Cardiac muscle cell (in vitro differentiated cells and primary cell): ENCODE results near the gene LENEP. TPM values are rescaled to one million over a fixed set of nuclear protein-coding genes. Genes with fewer than 3 reads are reported as not detected.
A peak's percentile ranks its signal among the peaks of the same experiment; 100 is the strongest.

Experiments
- DNase-seq, 2 donors: peaks; one replicate each; pipeline versions ENCODE4 v3.0.0 to v3.0.0-alpha.2; 2010 to 2017; ENCODE audit warnings: low read depth in 1 of 2, low spot score in 1 of 2
- H3K27ac ChIP-seq: fragments of 200-600 bp; sonication (generic); 2 replicates; pipeline ENCODE4 v1.5.1; 2016
- H3K27me3 ChIP-seq: fragments of 200-600 bp; sonication (generic); 2 replicates; pipeline ENCODE4 v1.6.0; 2016; ENCODE audit warnings: control low read depth
- H3K36me3 ChIP-seq: fragments of 200-600 bp; sonication (generic); 2 replicates; pipeline ENCODE4 v1.5.1; 2016; ENCODE audit warnings: control low read depth
- H3K4me1 ChIP-seq: fragments of 200-600 bp; sonication (generic); 2 replicates; pipeline ENCODE4 v1.8.1; 2017; ENCODE audit warnings: low read depth, mild to moderate bottlenecking, mixed run types
- H3K4me3 ChIP-seq: fragments of 200-600 bp; sonication (generic); 2 replicates; pipeline ENCODE4 v1.5.1; 2016; ENCODE audit warnings: mild to moderate bottlenecking
- H3K9me3 ChIP-seq: fragments of 200-600 bp; sonication (generic); 2 replicates; pipeline ENCODE4 v1.5.1; 2017; ENCODE audit warnings: low read depth, mild to moderate bottlenecking, control low read depth
- CTCF ChIP-seq: IDR thresholded peaks from 2 replicates; pipeline ENCODE4 v1.5.1; 2012; ENCODE audit warnings: low read depth, mild to moderate bottlenecking, low read length
- polyA plus RNA-seq: library from polyadenylated mRNA; unstranded; fragments of >200 nt; fragmentation: Nextera tagmentation; extraction: Ambion mirVana; gene quantifications from 2 replicates; pipeline ENCODE4 v1.2.1, GENCODE V29; 2016
- total RNA-seq: library from RNA; depleted of rRNA; stranded (reverse); fragments of >200 nt; gene quantifications from 2 replicates; pipeline ENCODE4 v1.2.3, GENCODE V29; 2016

LENEP gene
- total and polyA plus RNA-seq, 2 experiments from 2014 or later, result 0.72 TPM; not detected in 1

- peaks cover 45% of the 10 kb centered on the region for H3K4me1 ChIP-seq
- TF ChIP-seq CTCF, result no peak
- no peak for DNase-seq
- no peak overlapping the region for H3K4me3 ChIP-seq
- H3K27me3 ChIP-seq, result no peaks in the 10 kb centered on the region
- no peaks in the 10 kb centered on the region for H3K9me3 ChIP-seq
- H3K27ac ChIP-seq, result peak overlapping the region; percentile 94
- peaks cover 5% of the 10 kb centered on the region for H3K36me3 ChIP-seq
Observed at GRCh38 chr1:154954541-154954940, 38.8 kb upstream of the LENEP start.

- H3K9me3 ChIP-seq, result no peaks in the 10 kb centered on the region
- peak; percentile 55 to 83 for DNase-seq
- H3K27ac ChIP-seq, result peak overlapping the region; percentile 94
- TF ChIP-seq CTCF, result no peak
- H3K4me1 ChIP-seq, result peaks cover 45% of the 10 kb centered on the region
- H3K36me3 ChIP-seq, result peaks cover 5% of the 10 kb centered on the region
- no peaks in the 10 kb centered on the region for H3K27me3 ChIP-seq
- peak overlapping the region; percentile 47 for H3K4me3 ChIP-seq
Observed at GRCh38 chr1:154955039-154955717, 38.2 kb upstream of the LENEP start.

GRCh38 chr1:154955718-154956543 lies 37.5 kb upstream of the LENEP start, which contains the start of gene PBXIP1:
Gene PBXIP1 (minus strand): TSS chr1:154956099. CDS start chr1:154953721, 2,378 bp downstream.
- peaks cover 51% of the 10 kb centered on the region for H3K4me1 ChIP-seq
- H3K27ac ChIP-seq, result peak within 1 kb of the TSS; percentile 94
- H3K4me3 ChIP-seq, result peak within 1 kb of the TSS; percentile 47
- peaks cover 1% of the 10 kb centered on the region for H3K36me3 ChIP-seq
- H3K27me3 ChIP-seq, result no peaks in the 10 kb centered on the region
- DNase-seq, result peak; percentile 91 to 94
- H3K9me3 ChIP-seq, result no peaks in the 10 kb centered on the region
- peak; percentile 58 for TF ChIP-seq CTCF

- H3K27ac ChIP-seq, result peak overlapping the region; percentile 94
Observed at GRCh38 chr1:154956544-154956941, 36.8 kb upstream of the LENEP start.

More at GRCh38 chr1:154956544-154956941, 36.8 kb upstream of the LENEP start:
- Histone ChIP-seq H3K4me1 (peaks cover 50% of the 10 kb centered on the region), H3K27me3 (no peaks in the 10 kb centered on the region), H3K4me3 (peak overlapping the region; percentile 47), H3K36me3 (no peaks in the 10 kb centered on the region), H3K9me3 (no peaks in the 10 kb centered on the region)
- no peak for TF ChIP-seq CTCF
- DNase-seq, result no peak
